IgD-negative memory B cell (primary cell): Measurements from ENCODE around the gene VSTM4. TPM values are rescaled to one million over a fixed set of nuclear protein-coding genes. Genes with fewer than 3 reads are reported as not detected.

Experiments
- H3K27ac Mint-ChIP-seq, 3 donors: one replicate each; pipeline ENCODE4 v1.8.0; 2020 to 2022; ENCODE audit warnings: mild to moderate bottlenecking in 3 of 3, mixed read lengths in 3 of 3, moderate library complexity in 1 of 3
- H3K27me3 Mint-ChIP-seq: one replicate; pipeline ENCODE4 v1.8.0; 2021; ENCODE audit warnings: mixed read lengths
- H3K36me3 Mint-ChIP-seq: one replicate; pipeline ENCODE4 v1.8.0; 2020; ENCODE audit warnings: mild to moderate bottlenecking, mixed read lengths
- H3K4me1 Mint-ChIP-seq, 3 donors: one replicate each; pipeline ENCODE4 v1.8.0; 2020 to 2022; ENCODE audit warnings: mixed read lengths in 3 of 3, mild to moderate bottlenecking in 1 of 3
- H3K4me3 Mint-ChIP-seq, 4 donors: one replicate each; pipeline ENCODE4 v1.8.0; 2020 to 2022; ENCODE audit warnings: mild to moderate bottlenecking in 4 of 4, mixed read lengths in 4 of 4, moderate library complexity in 3 of 4
- H3K9me3 Mint-ChIP-seq, 3 donors: one replicate each; pipeline ENCODE4 v1.8.0; 2020 to 2021; ENCODE audit warnings: mixed read lengths in 3 of 3, mild to moderate bottlenecking in 1 of 3
- polyA plus RNA-seq: library from polyadenylated mRNA; unstranded; fragments of 300-500 nt; fragmentation: Illumina TruSeq; gene quantifications from one replicate; pipeline ENCODE4 v1.2.3, GENCODE V29; 2021

Gene VSTM4
- polyA plus RNA-seq, 1 donor from 2014 or later: not detected

- Mint-ChIP-seq H3K27me3 (peaks cover 5% of the 10 kb centered on the region), H3K36me3 (no peaks in the 10 kb centered on the region), H3K4me3 (no peak overlapping the region), H3K9me3 (peaks cover 0 to 5% (median 2%) of the 10 kb centered on the region in 3 donors), H3K4me1 (peaks cover 0 to 4% (median 0%) of the 10 kb centered on the region in 3 donors), H3K27ac (no peak overlapping the region)
Observed at GRCh38 chr10:49104323-49104722, 11.0 kb downstream of the VSTM4 start.

GRCh38 chr10:49103761-49104160 is 11.6 kb downstream of the VSTM4 start:
- peaks cover 5% of the 10 kb centered on the region for H3K27me3 Mint-ChIP-seq
- H3K27ac Mint-ChIP-seq: no peak overlapping the region
- H3K4me3 Mint-ChIP-seq: no peak overlapping the region
- no peaks in the 10 kb centered on the region for H3K36me3 Mint-ChIP-seq
- peaks cover 0 to 4% (median 0%) of the 10 kb centered on the region in 3 donors for H3K4me1 Mint-ChIP-seq
- H3K9me3 Mint-ChIP-seq: peaks cover 0 to 5% (median 2%) of the 10 kb centered on the region in 3 donors

GRCh38 chr10:49099046-49099445 is 16.3 kb downstream of the VSTM4 start:
- H3K27ac Mint-ChIP-seq: no peak overlapping the region
- H3K27me3 Mint-ChIP-seq: peaks cover 11% of the 10 kb centered on the region
- peaks cover 0 to 5% (median 2%) of the 10 kb centered on the region in 3 donors for H3K9me3 Mint-ChIP-seq
- H3K4me3 Mint-ChIP-seq: no peak overlapping the region
- no peaks in the 10 kb centered on the region for H3K36me3 Mint-ChIP-seq
- H3K4me1 Mint-ChIP-seq: no peaks in the 10 kb centered on the region

GRCh38 chr10:49096890-49097445 is 18.4 kb downstream of the VSTM4 start:
- Mint-ChIP-seq H3K36me3 (no peaks in the 10 kb centered on the region), H3K27me3 (peaks cover 9% of the 10 kb centered on the region), H3K4me3 (no peak overlapping the region), H3K27ac (no peak overlapping the region), H3K4me1 (no peaks in the 10 kb centered on the region), H3K9me3 (peaks cover 0 to 2% (median 2%) of the 10 kb centered on the region in 3 donors)

- Mint-ChIP-seq H3K36me3 (no peaks in the 10 kb centered on the region), H3K27ac (no peak overlapping the region), H3K4me3 (no peak overlapping the region), H3K9me3 (peaks cover 0 to 1% (median 0%) of the 10 kb centered on the region in 3 donors), H3K4me1 (no peaks in the 10 kb centered on the region), H3K27me3 (peaks cover 9% of the 10 kb centered on the region)
Observed at GRCh38 chr10:49094646-49095045, 20.7 kb downstream of the VSTM4 start.

GRCh38 chr10:49093922-49094321 is 21.4 kb downstream of the VSTM4 start:
- Mint-ChIP-seq H3K27me3 (peaks cover 9% of the 10 kb centered on the region), H3K4me3 (no peak overlapping the region), H3K36me3 (no peaks in the 10 kb centered on the region), H3K9me3 (peaks cover 0 to 1% (median 0%) of the 10 kb centered on the region in 3 donors), H3K4me1 (no peaks in the 10 kb centered on the region), H3K27ac (no peak overlapping the region)

- Mint-ChIP-seq H3K27me3 (peaks cover 5% of the 10 kb centered on the region), H3K9me3 (peaks cover 0 to 4% (median 1%) of the 10 kb centered on the region in 3 donors), H3K4me1 (peaks cover 0 to 2% (median 0%) of the 10 kb centered on the region in 3 donors), H3K4me3 (no peak overlapping the region), H3K36me3 (no peaks in the 10 kb centered on the region), H3K27ac (peak overlapping the region in 1 of 3 donors; percentile 67)
Observed at GRCh38 chr10:49092477-49092876, 22.8 kb downstream of the VSTM4 start.

GRCh38 chr10:49091450-49092210 is 23.7 kb downstream of the VSTM4 start:
- Mint-ChIP-seq H3K27ac (no peak overlapping the region), H3K4me1 (peaks cover 0 to 2% (median 0%) of the 10 kb centered on the region in 3 donors), H3K27me3 (peaks cover 3% of the 10 kb centered on the region), H3K4me3 (no peak overlapping the region), H3K36me3 (no peaks in the 10 kb centered on the region), H3K9me3 (peaks cover 0 to 10% (median 4%) of the 10 kb centered on the region in 3 donors)

GRCh38 chr10:49090696-49091380 is 24.5 kb downstream of the VSTM4 start:
- Mint-ChIP-seq H3K36me3 (no peaks in the 10 kb centered on the region), H3K27me3 (peaks cover 3% of the 10 kb centered on the region), H3K4me3 (no peak overlapping the region), H3K27ac (no peak overlapping the region), H3K9me3 (peaks cover 6 to 15% (median 8%) of the 10 kb centered on the region in 3 donors), H3K4me1 (peaks cover 0 to 2% (median 0%) of the 10 kb centered on the region in 3 donors)

- peaks cover 3% of the 10 kb centered on the region for H3K27me3 Mint-ChIP-seq
- H3K36me3 Mint-ChIP-seq: no peaks in the 10 kb centered on the region
- H3K4me1 Mint-ChIP-seq: peaks cover 0 to 2% (median 0%) of the 10 kb centered on the region in 3 donors
- H3K9me3 Mint-ChIP-seq: peaks cover 6 to 15% (median 11%) of the 10 kb centered on the region in 3 donors
- H3K4me3 Mint-ChIP-seq: no peak overlapping the region
- no peak overlapping the region for H3K27ac Mint-ChIP-seq
Observed at GRCh38 chr10:49090189-49090575, 25.1 kb downstream of the VSTM4 start.

- Mint-ChIP-seq H3K36me3 (no peaks in the 10 kb centered on the region), H3K4me3 (no peak overlapping the region), H3K9me3 (peaks cover 6 to 15% (median 11%) of the 10 kb centered on the region in 3 donors), H3K4me1 (peaks cover 0 to 2% (median 0%) of the 10 kb centered on the region in 3 donors), H3K27me3 (peaks cover 3% of the 10 kb centered on the region), H3K27ac (no peak overlapping the region)
Observed at GRCh38 chr10:49089557-49090188, 25.6 kb downstream of the VSTM4 start.

- no peak overlapping the region for H3K4me3 Mint-ChIP-seq
- H3K27me3 Mint-ChIP-seq: peaks cover 3% of the 10 kb centered on the region
- no peaks in the 10 kb centered on the region for H3K36me3 Mint-ChIP-seq
- H3K27ac Mint-ChIP-seq: no peak overlapping the region
- peaks cover 0 to 2% (median 0%) of the 10 kb centered on the region in 3 donors for H3K4me1 Mint-ChIP-seq
- H3K9me3 Mint-ChIP-seq: peaks cover 6 to 15% (median 11%) of the 10 kb centered on the region in 3 donors
Observed at GRCh38 chr10:49089152-49089551, 26.2 kb downstream of the VSTM4 start.

GRCh38 chr10:49086889-49087288 is 28.4 kb downstream of the VSTM4 start:
- H3K9me3 Mint-ChIP-seq: peaks cover 6 to 15% (median 11%) of the 10 kb centered on the region in 3 donors
- H3K4me1 Mint-ChIP-seq: peaks cover 0 to 2% (median 0%) of the 10 kb centered on the region in 3 donors
- H3K27me3 Mint-ChIP-seq: peaks cover 2% of the 10 kb centered on the region
- H3K36me3 Mint-ChIP-seq: no peaks in the 10 kb centered on the region
- H3K4me3 Mint-ChIP-seq: no peak overlapping the region
- H3K27ac Mint-ChIP-seq: no peak overlapping the region

- H3K4me3 Mint-ChIP-seq: no peak overlapping the region
- peaks cover 4% of the 10 kb centered on the region for H3K27me3 Mint-ChIP-seq
- H3K4me1 Mint-ChIP-seq: peaks cover 0 to under 1% (median 0%) of the 10 kb centered on the region in 3 donors
- H3K9me3 Mint-ChIP-seq: peaks cover 6 to 15% (median 10%) of the 10 kb centered on the region in 3 donors
- no peak overlapping the region for H3K27ac Mint-ChIP-seq
- H3K36me3 Mint-ChIP-seq: no peaks in the 10 kb centered on the region
Observed at GRCh38 chr10:49083261-49083660, 32.1 kb downstream of the VSTM4 start.

GRCh38 chr10:49082766-49083165 is 32.6 kb downstream of the VSTM4 start:
- Mint-ChIP-seq H3K27me3 (peaks cover 4% of the 10 kb centered on the region), H3K9me3 (peaks cover 6 to 15% (median 10%) of the 10 kb centered on the region in 3 donors), H3K4me1 (no peaks in the 10 kb centered on the region), H3K36me3 (no peaks in the 10 kb centered on the region), H3K4me3 (no peak overlapping the region), H3K27ac (no peak overlapping the region)
